ENCODE measurements around the gene CCDC74A.
"Not testable (repeated sequence)": the region's sequence is repeated elsewhere in the genome, so short reads cannot be mapped to it uniquely, and the experiment has no call there.

CCDC74A gene

GRCh38 chr2:131503587-131503986, 24.1 kb upstream of the CCDC74A start:
- not testable (repeated sequence) for DNase-seq (ENCODE audit: low read depth)

DNA sequence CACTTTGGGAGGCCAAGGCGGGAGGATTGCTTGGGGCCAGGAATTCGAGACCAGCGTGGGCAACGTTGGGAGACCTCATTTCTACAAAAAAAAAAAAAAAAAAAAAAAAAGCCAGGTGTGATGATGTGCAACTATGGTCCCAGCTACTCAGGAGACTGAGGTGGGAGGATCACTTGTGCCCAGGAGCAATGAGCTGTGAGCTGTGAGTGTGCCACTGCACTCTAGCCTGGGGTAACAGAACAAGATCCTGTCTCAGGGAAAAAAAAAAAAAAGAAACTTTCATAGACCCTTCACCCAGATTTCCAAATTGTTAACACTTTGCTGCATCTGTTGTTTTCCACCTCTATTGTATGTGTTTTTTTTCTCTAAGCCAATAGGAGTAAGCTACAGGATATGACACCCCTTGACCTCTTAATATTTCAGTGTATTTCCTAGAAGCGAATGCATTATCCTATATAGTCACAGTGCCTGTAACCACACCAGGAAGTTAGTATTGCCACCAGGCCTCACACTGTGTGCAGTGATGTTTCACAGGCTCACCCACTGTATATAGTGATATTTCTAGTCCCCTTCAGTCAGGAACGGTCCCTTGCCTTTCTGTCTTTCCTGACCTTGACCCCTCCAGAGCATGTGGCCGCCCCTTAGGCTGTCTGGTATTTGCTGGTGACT, 23.5 kb upstream of the CCDC74A start:
- DNase-seq (ENCODE audit: low read depth), result not testable (repeated sequence)

- DNase-seq (ENCODE audit: low read depth), result no peak
Measured at GRCh38 chr2:131509615-131510014, 18.1 kb upstream of the CCDC74A start.

DNA sequence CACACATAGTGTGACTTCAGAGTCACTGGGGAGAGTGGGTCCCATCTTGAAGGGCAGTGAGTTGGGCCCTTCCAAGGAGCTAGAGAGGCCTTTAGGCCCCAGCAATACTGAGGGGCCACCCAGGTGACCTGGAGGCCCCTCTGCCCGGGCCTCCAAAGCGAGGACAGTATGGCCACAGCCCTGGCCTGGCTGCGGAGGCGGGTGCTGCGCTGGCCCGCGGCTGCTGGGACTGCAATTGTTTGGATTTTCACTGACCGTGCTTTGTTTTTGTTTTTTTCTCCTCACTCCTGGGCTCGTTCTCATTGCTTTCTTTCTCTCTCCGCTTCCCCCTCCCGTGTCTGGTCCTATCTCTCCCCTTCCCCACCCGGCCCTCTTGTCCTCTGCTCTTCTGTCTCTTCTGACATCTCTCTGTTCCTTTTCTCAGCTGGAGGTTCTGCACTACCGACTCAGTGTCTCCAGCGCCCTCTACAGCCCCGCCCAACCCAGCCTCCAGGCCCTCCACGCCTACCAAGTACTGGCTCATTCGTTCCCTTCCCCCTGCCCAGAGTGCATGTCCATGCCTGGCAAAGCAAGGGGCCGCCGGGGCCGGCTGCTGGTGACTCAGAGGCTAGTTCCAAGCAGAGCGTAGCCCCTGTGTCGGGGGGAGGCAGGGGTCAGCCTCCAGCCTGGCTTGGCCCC, 16.3 kb upstream of the CCDC74A start:
- not testable (repeated sequence) for DNase-seq (ENCODE audit: low read depth)

GRCh38 chr2:131511969-131512870, 15.5 kb upstream of the CCDC74A start:
- not testable (repeated sequence) for DNase-seq (ENCODE audit: low read depth)

DNA sequence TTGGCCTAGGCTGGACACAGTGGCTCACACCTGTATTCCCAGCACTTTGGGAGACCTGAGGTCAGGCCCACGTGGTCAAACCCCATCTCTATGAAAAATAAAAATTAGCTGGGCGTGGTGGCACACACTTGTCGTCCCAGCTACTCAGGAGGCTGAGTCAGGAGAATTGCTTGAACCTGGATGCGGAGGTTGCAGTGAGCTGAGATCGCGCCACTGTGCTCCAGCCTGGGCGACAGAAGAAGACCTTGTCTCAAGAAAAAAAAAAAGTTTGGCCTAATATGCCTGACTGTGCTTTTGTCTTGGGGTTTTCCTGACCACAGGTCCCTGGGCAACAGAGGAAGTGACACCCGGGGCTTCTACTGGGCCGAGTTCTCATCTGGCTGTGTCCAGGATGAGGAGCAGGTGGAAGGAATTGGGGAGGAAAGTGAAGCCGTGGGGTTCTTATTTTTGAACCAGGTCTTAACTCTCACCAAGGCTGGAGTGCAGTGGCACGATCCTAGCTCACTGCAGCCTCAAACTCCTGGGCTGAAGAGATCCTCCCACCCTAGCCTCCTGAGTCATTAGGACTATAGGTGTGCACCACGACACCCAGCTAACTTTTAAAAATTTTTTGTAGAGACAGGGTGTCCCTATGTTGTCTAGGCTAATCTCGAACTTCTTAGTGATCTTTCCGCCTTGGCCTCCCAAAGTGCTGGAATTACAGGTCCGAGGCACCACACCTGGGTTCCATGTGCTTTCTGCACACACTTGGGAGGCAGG, 13.1 kb upstream of the CCDC74A start:
- DNase-seq (ENCODE audit: low read depth), result not testable (repeated sequence)

GRCh38 chr2:131515235-131515634, 12.5 kb upstream of the CCDC74A start:
- not testable (repeated sequence) for DNase-seq (ENCODE audit: low read depth)

- no peak for DNase-seq (ENCODE audit: low read depth)
Measured at GRCh38 chr2:131516011-131516410, 11.7 kb upstream of the CCDC74A start.

- not testable (repeated sequence) for DNase-seq (ENCODE audit: low read depth)
Measured at GRCh38 chr2:131516621-131517020, 11.1 kb upstream of the CCDC74A start.

GRCh38 chr2:131517106-131517831, 10.4 kb upstream of the CCDC74A start:
- DNase-seq (ENCODE audit: low read depth), result no peak

DNA sequence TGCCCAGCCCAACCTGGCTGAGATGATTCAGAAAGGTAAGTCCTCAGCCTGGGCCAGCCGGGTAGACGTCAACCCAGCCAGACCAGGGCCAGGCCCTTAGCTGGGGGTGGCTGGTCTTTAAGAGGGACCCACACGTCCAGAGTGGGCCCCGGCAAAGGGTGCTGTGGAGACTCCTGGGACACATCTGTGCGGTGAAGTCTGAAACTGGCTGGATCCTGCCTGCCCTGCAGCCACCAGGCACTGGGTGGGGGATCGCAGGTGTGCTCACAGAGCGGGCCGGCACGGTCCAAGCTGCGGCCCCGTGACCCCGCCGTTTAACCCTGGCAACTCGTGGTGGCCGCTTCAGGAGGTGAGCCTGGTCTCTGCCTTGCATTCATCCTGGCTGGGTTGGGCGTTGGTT, 9.8 kb upstream of the CCDC74A start:
- not testable (repeated sequence) for DNase-seq (ENCODE audit: low read depth)

- DNase-seq (ENCODE audit: low read depth), result not testable (repeated sequence)
Measured at GRCh38 chr2:131518531-131518930, 9.2 kb upstream of the CCDC74A start.

- DNase-seq (ENCODE audit: low read depth), result no peak
Measured at GRCh38 chr2:131519466-131519865, 8.2 kb upstream of the CCDC74A start.

DNA sequence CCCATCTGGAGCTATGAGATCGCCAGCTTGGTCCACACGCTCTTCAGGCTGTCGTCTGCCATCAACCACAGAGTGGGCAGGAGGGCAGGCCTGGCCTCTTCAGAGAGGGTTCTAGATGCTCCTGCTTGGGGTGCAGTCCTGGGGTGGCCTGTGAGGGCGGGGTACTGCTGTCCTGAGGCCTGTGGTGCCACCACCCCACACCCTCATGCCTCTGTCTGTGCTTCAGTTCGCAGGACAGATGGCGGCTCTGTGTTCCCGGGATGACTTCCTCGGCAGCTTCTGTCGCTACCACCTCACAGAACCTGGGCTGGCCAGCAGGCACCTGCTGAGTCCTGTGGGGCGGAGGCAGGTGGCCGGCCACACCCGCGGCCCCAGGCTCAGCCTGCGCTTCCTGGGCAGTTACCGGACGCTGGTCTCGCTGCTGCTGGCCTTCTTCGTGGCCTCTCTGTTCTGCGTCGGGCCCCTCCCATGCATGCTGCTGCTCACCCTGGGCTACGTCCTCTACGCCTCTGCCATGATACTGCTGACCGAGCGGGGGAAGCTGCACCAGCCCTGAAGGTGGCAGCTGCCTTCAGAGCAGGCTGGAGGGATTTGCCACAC, 7.7 kb upstream of the CCDC74A start:
- DNase-seq (ENCODE audit: low read depth), result not testable (repeated sequence)

- DNase-seq (ENCODE audit: low read depth), result no peak
Measured at GRCh38 chr2:131520526-131520925, 7.2 kb upstream of the CCDC74A start.

GRCh38 chr2:131521524-131521923, 6.2 kb upstream of the CCDC74A start:
- DNase-seq (ENCODE audit: low read depth), result not testable (repeated sequence)

- DNase-seq (ENCODE audit: low read depth), result no peak
Measured at GRCh38 chr2:131521961-131522781, 5.5 kb upstream of the CCDC74A start.

- not testable (repeated sequence) for DNase-seq (ENCODE audit: low read depth)
Measured at GRCh38 chr2:131525256-131525655, 2.4 kb upstream of the CCDC74A start.

GRCh38 chr2:131528981-131529863, 1.5 kb downstream of the CCDC74A start:
- DNase-seq (ENCODE audit: low read depth), result not testable (repeated sequence)
